HG03064 (cell line): Measurements from ENCODE around the gene TMEM161A.
"Not testable (repeated sequence)": the region's sequence is repeated elsewhere in the genome, so short reads cannot be mapped to it uniquely, and the experiment has no call there.

Experiments used
- ATAC-seq: cut with Tn5 transposase; IDR thresholded peaks from one replicate; pipeline ENCODE4 v1.9.1; 2021; ENCODE audit warnings: low read depth; ENCODE audit not compliant: unreplicated experiment

TMEM161A gene

GRCh38 chr19:19123386-19123785 lies 14.9 kb downstream of the TMEM161A start:
- no peak for ATAC-seq

- no peak for ATAC-seq
Observed at GRCh38 chr19:19122902-19123301, 15.4 kb downstream of the TMEM161A start.

- no peak for ATAC-seq
Observed at GRCh38 chr19:19121371-19121770, 16.9 kb downstream of the TMEM161A start.

GRCh38 chr19:19120308-19121231 lies 17.7 kb downstream of the TMEM161A start:
- no peak for ATAC-seq

GRCh38 chr19:19119325-19120237 lies 18.7 kb downstream of the TMEM161A start:
- ATAC-seq, result no peak

GRCh38 chr19:19115954-19116353 lies 22.3 kb downstream of the TMEM161A start:
- ATAC-seq, result no peak

GRCh38 chr19:19113040-19113626 lies 25.1 kb downstream of the TMEM161A start:
- no peak for ATAC-seq

- ATAC-seq, result no peak
Observed at GRCh38 chr19:19111967-19112580, 26.2 kb downstream of the TMEM161A start.

- ATAC-seq, result no peak
Observed at GRCh38 chr19:19111136-19111835, 27.0 kb downstream of the TMEM161A start.

GRCh38 chr19:19110410-19111135 lies 27.7 kb downstream of the TMEM161A start:
- ATAC-seq, result no peak

GRCh38 chr19:19109601-19110000 lies 28.7 kb downstream of the TMEM161A start:
- no peak for ATAC-seq

GRCh38 chr19:19107654-19108053 lies 30.6 kb downstream of the TMEM161A start:
- ATAC-seq, result no peak

- ATAC-seq, result not testable (repeated sequence)
Observed at GRCh38 chr19:19106938-19107337, 31.3 kb downstream of the TMEM161A start.

GRCh38 chr19:19106056-19106551 lies 32.2 kb downstream of the TMEM161A start:
- ATAC-seq, result no peak

GRCh38 chr19:19105365-19106055 lies 32.8 kb downstream of the TMEM161A start:
- no peak for ATAC-seq

GRCh38 chr19:19103167-19103566 lies 35.1 kb downstream of the TMEM161A start:
- no peak for ATAC-seq

- not testable (repeated sequence) for ATAC-seq
Observed at GRCh38 chr19:19102566-19102965, 35.7 kb downstream of the TMEM161A start.

GRCh38 chr19:19101540-19101939 lies 36.7 kb downstream of the TMEM161A start:
- no peak for ATAC-seq
